ENCODE results near the gene PTPN4. TPM values are rescaled to one million over a fixed set of nuclear protein-coding genes. Genes with fewer than 3 reads are reported as not detected.

The PTPN4 gene
- total and polyA plus RNA-seq, 2 of the 13 experiments (the other 11 are each of a cell fraction or from before 2014, with no cell fraction given): 20.3 to 34.6 TPM

- Histone ChIP-seq H3K4me3 (replicated peaks in 1 of 3; ENCODE audit: insufficient read depth in 1 of 3, low read depth in 2 of 3, low read length in 3 of 3) (peak overlapping the region; percentile 85 to 88 (median 87)), H3K9me3 (ENCODE audit: low read length) (no peaks in the 10 kb centered on the region), H3K79me2 (ENCODE audit: insufficient read depth, low read length) (peaks cover 51% of the 10 kb centered on the region), H3K9ac (ENCODE audit: insufficient read depth, low read depth, low read length) (peak overlapping the region; percentile 92), H3K4me2 (ENCODE audit: low read depth, low read length) (peak overlapping the region; percentile 91), H4K20me1 (ENCODE audit: insufficient read depth, low read length) (peaks cover 30% of the 10 kb centered on the region), H3K27ac (ENCODE audit: extremely low read length, insufficient read depth, low read length) (peak overlapping the region; percentile 96), H3K27me3 (ENCODE audit: control insufficient read depth in 1 of 2, insufficient read depth in 2 of 2, low read length in 2 of 2) (no peaks in the 10 kb centered on the region; a peak in 2 of 5 replicates), H2AFZ (ENCODE audit: low read length) (no peak overlapping the region), H3K4me1 (ENCODE audit: insufficient read depth, low read length) (peaks cover 50% of the 10 kb centered on the region), H3K36me3 (replicated peaks in 1 of 2; ENCODE audit: control insufficient read depth in 1 of 2, insufficient read depth in 2 of 2, low read length in 2 of 2) (no peaks in the 10 kb centered on the region)
- CTCF ChIA-PET (ENCODE audit: low intra/inter-chr PET ratio, low total read pairs): no interaction called here
- BruUV-seq (replicated peaks): TSS peak; percentile 76
- no peak for ATAC-seq
- WGBS (ENCODE audit: low lambda C conversion rate): 13% methylated on average over 17 of the region's 17 CpGs
- intact Hi-C loops (cut with micrococcal nuclease; ENCODE audit: unreplicated experiment) (loop anchor here (2.0 to 5.0 kb wide), 3 partner anchors 54 to 255 kb away; partner anchors contain the start of gene PTPN4), in situ Hi-C loops (cut with HindIII; ENCODE audit: extremely low pct_ligation_motif_present, low pct_unique_long_range_greater_than_20kb) (no loop called here)
- FAIRE-seq: no peak
- POLR2A ChIA-PET: interaction anchor here (1.2 to 2.7 kb wide), 3 partner anchors 18 to 62 kb away, joined by 4 to 16 read pairs (median 16); no protein-coding TSS in a partner anchor
- no peak for DNase-seq (ENCODE audit: low spot score)
- TF ChIP-seq ZNF550 (CRISPR knock-in tag; IDR thresholded peaks at IDR 0.05; ENCODE audit: borderline replicate concordance): no peak
- no peak for TF ChIP-seq ATF4 (CRISPR knock-in tag; IDR thresholded peaks at IDR 0.05)
- no peak for TF ChIP-seq HDAC6 (IDR thresholded peaks at IDR 0.05; ENCODE audit: low read depth, low read length)
- no peak for TF ChIP-seq HOXA9 (CRISPR knock-in tag; IDR thresholded peaks at IDR 0.05; ENCODE audit: borderline replicate concordance)
- TF ChIP-seq ZNF451 (CRISPR knock-in tag; IDR thresholded peaks at IDR 0.05): no peak
- TF ChIP-seq SIX1 (CRISPR knock-in tag; IDR thresholded peaks at IDR 0.05; ENCODE audit: borderline replicate concordance): no peak
- peak; percentile 65; the same call in 1 of the 2 replicates for TF ChIP-seq ARID2 (CRISPR knock-in tag; IDR thresholded peaks at IDR 0.05; ENCODE audit: borderline replicate concordance)
- no peak for TF ChIP-seq SRY (CRISPR knock-in tag; IDR thresholded peaks at IDR 0.05)
- TF ChIP-seq ZNF263 (CRISPR knock-in tag; IDR thresholded peaks at IDR 0.05): no peak
- TF ChIP-seq ZNF207 (IDR thresholded peaks at IDR 0.05; ENCODE audit: borderline replicate concordance): no peak
- TF ChIP-seq KLF13 (CRISPR knock-in tag; IDR thresholded peaks at IDR 0.05): no peak
- no peak for TF ChIP-seq ZBTB25 (CRISPR knock-in tag; IDR thresholded peaks at IDR 0.05)
- TF ChIP-seq ZSCAN30 (CRISPR knock-in tag; IDR thresholded peaks at IDR 0.05): 0 out of 2 replicates have a peak, but pooled peaks have one; percentile 16
- no peak for TF ChIP-seq ZNF343 (CRISPR knock-in tag; IDR thresholded peaks at IDR 0.05)
- TF ChIP-seq ZNF816 (CRISPR knock-in tag; IDR thresholded peaks at IDR 0.05; ENCODE audit: borderline replicate concordance): 0 out of 2 replicates have a peak, but pooled peaks have one; percentile 31
- TF ChIP-seq ZSCAN25 (CRISPR knock-in tag; IDR thresholded peaks at IDR 0.05): 0 out of 2 replicates have a peak, but pooled peaks have one; percentile 3
- TF ChIP-seq ZNF670 (CRISPR knock-in tag; IDR thresholded peaks at IDR 0.05; ENCODE audit: borderline replicate concordance): peak; percentile 43; the same call in 1 of the 2 replicates
- no peak for TF ChIP-seq ZZZ3 (CRISPR knock-in tag; IDR thresholded peaks at IDR 0.05; ENCODE audit: borderline replicate concordance)
- TF ChIP-seq ZNF781 (CRISPR knock-in tag; IDR thresholded peaks at IDR 0.05; ENCODE audit: borderline replicate concordance, not compliant biosample characterization): no peak
- 0 out of 2 replicates have a peak, but pooled peaks have one; percentile 0 for TF ChIP-seq JUND (CRISPR knock-in tag; IDR thresholded peaks at IDR 0.05)
- TF ChIP-seq PCBP2 (optimal IDR thresholded peaks at IDR 0.05; ENCODE audit: low read depth, low read length, poor library complexity, severe bottlenecking): no peak
- no peak for TF ChIP-seq PHB2 (IDR thresholded peaks at IDR 0.05; ENCODE audit: partially characterized antibody)
- TF ChIP-seq CREB1 (IDR thresholded peaks at IDR 0.05): no peak
- peak; percentile 5; the same call in 1 of the 2 replicates for TF ChIP-seq CREB1 (CRISPR knock-in tag; IDR thresholded peaks at IDR 0.05)
- no peak for TF ChIP-seq FLYWCH1 (CRISPR knock-in tag; IDR thresholded peaks at IDR 0.05)
These were observed 254.0 kb downstream of the PTPN4 start for GRCh38 chr2:120013597-120014223.

All from HepG2 (cell line).